Measurements from ENCODE around the gene GGTLC1.
"Not testable (repeated sequence)": the region's sequence is repeated elsewhere in the genome, so short reads cannot be mapped to it uniquely, and the experiment has no call there.

The GGTLC1 gene

DNA sequence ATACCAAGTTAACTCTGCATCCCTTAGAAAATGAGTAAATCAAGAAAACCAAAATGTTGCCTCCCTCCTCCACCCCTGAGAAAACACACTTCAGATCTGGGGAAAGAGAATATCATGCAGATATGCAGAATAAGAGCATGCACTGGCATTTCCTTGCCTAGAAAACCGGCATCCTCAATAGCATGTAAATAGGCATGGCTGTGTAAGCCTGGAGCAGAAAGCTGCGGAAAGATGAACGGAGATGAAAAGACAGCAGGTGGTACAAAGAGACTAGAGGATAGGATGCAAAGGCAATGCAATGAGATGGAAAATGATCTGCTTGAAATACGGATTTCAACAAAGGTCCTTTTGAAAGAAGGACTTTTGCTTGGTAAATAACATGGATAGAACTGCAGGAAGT lies 10.3 kb upstream of the GGTLC1 start:
- TF ChIP-seq, protein P1, sequence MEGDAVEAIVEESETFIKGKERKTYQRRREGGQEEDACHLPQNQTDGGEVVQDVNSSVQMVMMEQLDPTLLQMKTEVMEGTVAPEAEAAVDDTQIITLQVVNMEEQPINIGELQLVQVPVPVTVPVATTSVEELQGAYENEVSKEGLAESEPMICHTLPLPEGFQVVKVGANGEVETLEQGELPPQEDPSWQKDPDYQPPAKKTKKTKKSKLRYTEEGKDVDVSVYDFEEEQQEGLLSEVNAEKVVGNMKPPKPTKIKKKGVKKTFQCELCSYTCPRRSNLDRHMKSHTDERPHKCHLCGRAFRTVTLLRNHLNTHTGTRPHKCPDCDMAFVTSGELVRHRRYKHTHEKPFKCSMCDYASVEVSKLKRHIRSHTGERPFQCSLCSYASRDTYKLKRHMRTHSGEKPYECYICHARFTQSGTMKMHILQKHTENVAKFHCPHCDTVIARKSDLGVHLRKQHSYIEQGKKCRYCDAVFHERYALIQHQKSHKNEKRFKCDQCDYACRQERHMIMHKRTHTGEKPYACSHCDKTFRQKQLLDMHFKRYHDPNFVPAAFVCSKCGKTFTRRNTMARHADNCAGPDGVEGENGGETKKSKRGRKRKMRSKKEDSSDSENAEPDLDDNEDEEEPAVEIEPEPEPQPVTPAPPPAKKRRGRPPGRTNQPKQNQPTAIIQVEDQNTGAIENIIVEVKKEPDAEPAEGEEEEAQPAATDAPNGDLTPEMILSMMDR (IDR thresholded peaks at IDR 0.05; ENCODE audit: extremely low read depth, insufficient read depth, missing control alignments): no peak
- in situ Hi-C loops (cut with MboI; ENCODE audit: low pct_unique_long_range_greater_than_20kb, low sequenced_read_pairs, unreplicated experiment): no loop called here
- no peak for DNase-seq (ENCODE audit: low spot score)

DNA sequence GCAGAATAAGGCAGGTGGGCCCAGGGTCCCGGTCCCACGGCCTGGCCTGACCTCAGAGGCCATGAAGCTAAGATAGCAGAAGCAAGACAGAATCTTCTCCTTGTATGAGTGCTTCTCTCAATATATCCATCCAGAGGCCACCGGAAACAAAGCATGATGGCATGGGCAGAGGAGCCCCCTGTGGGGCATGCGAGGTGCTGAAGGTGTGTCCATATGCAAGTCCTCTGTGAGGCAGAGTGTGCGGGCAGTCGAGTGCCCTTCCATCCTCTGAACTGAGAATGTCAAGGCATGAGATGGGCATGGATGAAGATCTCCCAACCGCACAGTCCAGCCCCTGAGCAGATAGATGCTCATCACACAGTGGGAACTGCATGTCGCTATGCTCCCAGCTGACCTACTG lies 9.8 kb upstream of the GGTLC1 start:
- in situ Hi-C loops (cut with MboI; ENCODE audit: low pct_unique_long_range_greater_than_20kb, low sequenced_read_pairs, unreplicated experiment): no loop called here
- DNase-seq (ENCODE audit: low spot score): no peak
- TF ChIP-seq, protein P1 (IDR thresholded peaks at IDR 0.05; ENCODE audit: extremely low read depth, insufficient read depth, missing control alignments): no peak

DNA sequence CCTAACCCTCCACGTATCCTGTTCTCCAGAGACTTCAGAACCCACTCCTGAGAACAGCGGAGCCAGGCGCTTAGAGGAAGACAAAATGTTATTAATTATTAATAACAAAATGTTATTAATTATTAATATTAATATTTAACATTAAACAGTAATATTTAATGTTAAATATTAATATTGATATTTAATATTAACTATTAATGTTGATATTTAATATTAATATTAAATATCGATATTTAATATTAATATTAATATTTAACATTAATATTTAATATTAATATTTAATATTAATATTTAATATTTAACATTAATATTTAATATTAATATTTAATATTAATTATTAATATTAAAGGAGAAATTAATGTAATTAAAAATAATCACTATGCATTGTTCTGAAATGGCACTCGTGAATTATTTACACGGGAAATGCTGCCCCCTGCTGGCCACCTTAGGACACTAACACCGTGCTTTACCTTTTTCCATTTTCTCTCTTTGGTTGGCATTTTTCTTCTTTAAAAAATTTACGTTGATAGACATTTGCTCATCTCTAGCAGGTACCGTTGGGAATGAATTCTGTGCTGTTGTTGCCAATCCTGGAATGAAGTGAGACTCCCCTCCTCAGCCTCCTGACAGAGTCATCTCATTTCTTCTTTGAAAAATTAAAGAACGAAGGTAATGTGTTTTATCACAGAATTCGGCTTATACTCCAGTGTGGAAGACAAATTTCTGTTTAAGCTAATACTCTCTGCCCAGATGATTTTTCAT lies 7.5 kb upstream of the GGTLC1 start:
- TF ChIP-seq, protein P1 (IDR thresholded peaks at IDR 0.05; ENCODE audit: extremely low read depth, insufficient read depth, missing control alignments): peak; percentile 81
- DNase-seq (ENCODE audit: low spot score): peak; percentile 46
- in situ Hi-C loops (cut with MboI; ENCODE audit: low pct_unique_long_range_greater_than_20kb, low sequenced_read_pairs, unreplicated experiment): no loop called here

DNA sequence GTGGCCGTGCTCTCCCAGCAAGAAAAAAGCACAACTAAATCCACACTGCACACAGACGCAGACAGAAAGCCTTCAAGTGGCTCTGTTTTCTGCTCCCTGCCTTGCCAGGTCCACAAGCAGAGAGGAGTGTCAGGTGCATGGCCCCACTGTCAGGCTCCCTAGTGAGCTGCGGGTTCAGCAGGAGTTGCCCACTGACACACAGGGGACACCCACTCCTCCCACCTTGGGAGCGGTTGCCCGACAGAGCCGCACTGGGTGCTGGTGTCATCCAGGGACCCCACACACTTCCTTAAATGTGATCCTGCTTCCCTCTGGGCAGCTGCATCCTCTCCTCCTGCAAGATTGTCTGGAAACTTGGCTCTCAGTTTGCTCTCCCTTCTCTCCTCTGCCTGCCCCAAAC lies 6.7 kb upstream of the GGTLC1 start:
- DNase-seq (ENCODE audit: low spot score); in situ Hi-C loops (cut with MboI; ENCODE audit: low pct_unique_long_range_greater_than_20kb, low sequenced_read_pairs, unreplicated experiment): not testable (repeated sequence)

DNA sequence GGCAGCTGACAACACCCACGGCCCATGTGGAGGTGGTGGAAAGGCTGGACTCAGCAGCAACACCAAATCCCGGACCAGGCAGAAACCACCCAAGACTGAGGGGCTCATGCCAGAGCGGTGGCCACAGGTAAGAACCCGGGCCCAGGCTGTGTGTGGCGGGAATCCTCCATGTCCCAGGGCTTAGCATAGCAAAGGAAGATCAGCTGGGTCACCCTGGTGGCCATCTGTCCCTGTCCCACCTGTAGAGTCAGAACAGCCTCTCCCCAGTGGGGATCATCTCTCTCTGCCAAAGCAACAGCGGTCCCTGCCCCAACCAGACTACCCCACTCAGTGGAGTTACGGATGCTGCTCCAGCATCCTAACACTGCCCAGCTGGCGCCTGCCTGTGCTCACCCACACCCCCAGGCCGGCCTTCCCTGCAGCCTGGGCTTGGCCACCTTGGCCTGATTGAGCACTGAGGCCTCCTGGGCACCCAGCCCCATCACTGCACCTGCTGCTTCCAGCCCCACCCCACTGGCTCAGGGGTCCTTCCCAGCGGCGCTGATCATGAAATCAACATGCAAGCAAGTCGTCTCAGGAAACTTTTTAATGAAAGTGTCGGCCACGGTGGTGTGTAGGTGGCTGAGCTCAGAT lies 5.5 kb upstream of the GGTLC1 start:
- in situ Hi-C loops (cut with MboI; ENCODE audit: low pct_unique_long_range_greater_than_20kb, low sequenced_read_pairs, unreplicated experiment); DNase-seq (ENCODE audit: low spot score): not testable (repeated sequence)

DNA sequence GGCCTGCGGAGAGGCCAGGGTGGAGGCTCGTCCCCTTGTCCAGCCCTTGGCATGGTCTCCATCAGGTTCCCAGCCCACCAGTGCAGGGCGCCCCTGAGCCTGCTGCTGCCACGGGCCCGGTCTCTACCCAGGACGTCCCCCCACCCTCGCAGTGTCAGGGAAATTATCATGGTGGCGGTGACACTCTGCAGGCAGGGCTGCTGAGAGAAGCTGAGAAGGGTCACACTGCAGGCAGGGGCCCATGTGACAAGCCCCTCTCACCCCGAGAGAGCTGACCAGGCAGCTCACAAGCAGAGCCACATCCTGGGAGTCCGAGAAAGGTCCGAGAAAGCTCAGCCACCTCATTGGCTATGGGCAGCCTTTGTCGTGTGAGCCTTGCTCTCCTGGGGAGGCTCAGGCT lies 4.9 kb upstream of the GGTLC1 start:
- in situ Hi-C loops (cut with MboI; ENCODE audit: low pct_unique_long_range_greater_than_20kb, low sequenced_read_pairs, unreplicated experiment); DNase-seq (ENCODE audit: low spot score): not testable (repeated sequence)

DNA sequence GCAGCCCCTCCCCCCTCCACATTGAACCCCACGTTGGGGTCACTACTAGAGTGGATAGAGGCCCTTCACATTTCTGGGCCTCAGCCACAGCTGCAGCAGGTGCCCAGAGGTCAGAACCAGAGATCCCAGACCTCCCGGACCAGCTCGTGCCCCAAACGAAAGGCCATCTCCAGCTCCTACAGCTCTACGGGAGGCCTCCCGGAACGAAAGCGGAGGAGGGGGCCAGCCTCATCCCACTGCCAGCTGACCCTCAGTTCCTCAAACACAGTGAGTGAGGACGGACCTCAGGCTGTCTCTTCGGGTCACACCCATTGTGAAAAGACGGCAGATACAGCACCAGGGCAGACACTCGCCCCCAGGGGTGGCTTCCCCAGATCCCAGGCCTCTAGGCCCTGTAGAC lies 1.7 kb upstream of the GGTLC1 start:
- in situ Hi-C loops (cut with MboI; ENCODE audit: low pct_unique_long_range_greater_than_20kb, low sequenced_read_pairs, unreplicated experiment); DNase-seq (ENCODE audit: low spot score): not testable (repeated sequence)

DNA sequence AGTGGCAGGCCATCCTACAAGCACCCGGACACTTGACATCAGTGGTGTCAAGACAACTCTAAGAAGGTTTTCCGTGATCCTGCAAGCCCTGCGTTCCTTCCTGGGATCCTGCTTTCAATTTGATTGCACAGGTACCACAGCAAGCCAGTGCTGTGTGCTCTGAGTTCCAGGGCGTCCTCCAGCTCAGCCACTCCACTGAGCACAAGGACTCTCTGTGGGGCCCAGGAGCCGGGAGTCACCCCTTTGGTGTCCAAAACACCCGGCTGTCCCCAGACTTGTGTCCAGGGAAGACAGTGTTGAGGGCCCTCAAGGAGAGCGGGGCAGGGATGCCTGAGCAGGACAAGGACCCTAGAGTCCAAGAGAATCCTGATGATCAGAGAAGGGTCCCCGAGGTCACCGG lies 387 bp upstream of the GGTLC1 start:
- in situ Hi-C loops (cut with MboI; ENCODE audit: low pct_unique_long_range_greater_than_20kb, low sequenced_read_pairs, unreplicated experiment); DNase-seq (ENCODE audit: low spot score): not testable (repeated sequence)

DNA sequence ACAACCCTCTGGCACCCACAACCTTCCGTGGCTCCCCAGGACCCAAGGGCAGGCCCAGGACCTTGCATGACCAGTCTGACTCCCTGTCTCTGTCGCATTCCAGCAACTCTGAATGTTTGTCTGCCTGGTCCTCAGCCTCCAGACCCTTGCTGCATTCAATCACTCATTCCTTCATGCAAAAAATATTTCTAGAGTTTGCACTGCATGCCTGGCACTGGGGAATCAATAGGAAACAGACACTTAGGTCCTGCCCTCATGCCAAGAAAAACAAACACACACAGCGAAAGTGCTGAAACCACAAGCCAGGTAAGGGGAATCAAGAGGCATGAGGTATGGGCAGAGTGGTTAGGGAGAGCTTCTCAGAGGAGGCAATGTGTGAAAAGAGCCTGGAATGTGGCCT lies 1.9 kb downstream of the GGTLC1 start:
- DNase-seq (ENCODE audit: low spot score); in situ Hi-C loops (cut with MboI; ENCODE audit: low pct_unique_long_range_greater_than_20kb, low sequenced_read_pairs, unreplicated experiment): not testable (repeated sequence)

DNA sequence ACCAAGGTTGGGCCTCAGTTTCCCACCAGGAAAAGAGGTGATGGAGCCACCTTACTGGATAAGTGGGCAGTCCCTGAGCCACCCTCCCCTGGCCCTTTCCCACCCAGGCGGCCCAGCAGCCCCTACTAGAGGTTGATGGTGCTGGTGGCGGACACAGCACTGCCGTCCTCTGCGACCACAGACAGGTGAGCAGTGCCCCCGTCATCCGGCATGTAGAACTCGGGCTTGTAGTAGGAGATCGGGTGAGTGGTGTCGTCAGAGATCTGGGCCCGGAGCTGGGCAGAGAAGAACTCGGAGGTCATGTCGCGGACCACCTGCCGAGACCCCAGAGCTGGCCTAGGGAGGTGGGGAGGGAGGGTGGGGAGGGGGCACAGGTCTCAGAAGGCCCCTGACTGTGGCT lies 2.3 kb downstream of the GGTLC1 start:
- in situ Hi-C loops (cut with MboI; ENCODE audit: low pct_unique_long_range_greater_than_20kb, low sequenced_read_pairs, unreplicated experiment); DNase-seq (ENCODE audit: low spot score): not testable (repeated sequence)

DNA sequence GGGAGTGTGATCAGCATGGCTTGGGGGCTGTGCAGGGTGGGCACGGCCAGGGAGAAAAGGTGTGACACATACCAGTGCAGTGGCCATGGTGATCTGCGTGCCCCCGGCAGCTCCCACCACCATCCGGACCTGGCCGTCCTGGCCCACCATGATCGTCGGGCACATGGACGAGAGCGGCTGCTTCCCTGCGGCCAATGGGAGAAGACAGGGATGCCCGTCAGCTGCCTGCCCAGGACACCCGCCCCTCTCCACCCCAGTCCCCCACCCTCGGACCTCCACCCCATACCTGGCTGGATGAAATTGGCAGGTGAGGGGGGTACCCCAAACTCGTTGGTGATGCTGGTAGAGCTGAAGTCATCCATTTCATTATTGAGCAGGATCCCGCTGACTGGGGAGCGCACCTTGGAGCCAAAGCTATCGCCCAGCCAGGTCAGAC lies 2.8 kb downstream of the GGTLC1 start:
- DNase-seq (ENCODE audit: low spot score); in situ Hi-C loops (cut with MboI; ENCODE audit: low pct_unique_long_range_greater_than_20kb, low sequenced_read_pairs, unreplicated experiment): not testable (repeated sequence)

DNA sequence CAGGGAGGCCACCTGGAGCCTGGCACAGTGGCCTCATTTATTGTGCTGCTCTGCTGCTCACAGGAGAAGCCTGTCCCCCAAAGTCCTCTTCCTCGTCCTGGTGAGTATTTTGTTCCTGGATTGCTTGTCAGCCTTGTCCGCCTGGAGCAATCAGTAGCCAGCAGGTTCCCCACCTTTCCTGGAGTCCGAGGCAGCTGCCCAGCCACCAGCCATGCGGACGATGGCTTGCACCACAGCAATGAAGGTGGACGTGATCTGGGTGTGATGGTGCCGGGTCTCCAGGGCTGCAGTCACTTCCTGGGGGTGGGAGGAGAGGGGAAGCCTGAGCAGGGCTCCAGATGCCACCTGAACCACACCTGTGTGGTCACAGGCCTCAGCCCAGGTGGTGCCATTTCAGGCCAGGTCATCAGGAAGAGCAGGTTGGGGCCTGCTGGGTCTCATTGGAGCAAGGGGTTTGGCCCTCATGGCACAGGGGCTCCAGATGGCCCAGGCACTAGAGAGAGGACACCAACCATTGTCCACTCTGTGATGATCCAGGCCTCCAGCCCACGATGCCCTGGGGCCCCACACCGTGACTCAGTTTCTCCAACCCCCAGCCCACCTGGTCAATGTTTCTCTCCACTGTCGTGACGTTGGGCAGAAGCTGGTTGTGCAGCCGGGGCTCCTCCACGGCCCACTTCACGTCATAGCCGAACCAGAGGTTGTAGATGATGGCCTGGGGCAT lies 3.4 kb downstream of the GGTLC1 start:
- DNase-seq (ENCODE audit: low spot score); in situ Hi-C loops (cut with MboI; ENCODE audit: low pct_unique_long_range_greater_than_20kb, low sequenced_read_pairs, unreplicated experiment): not testable (repeated sequence)
